SHP77 (cell line): ENCODE measurements around the gene MAGI2.

ENCODE experiments used
- DNase-seq, 2 experiments: peaks; one replicate each; lab custom pipeline; 2025; lab: John Stamatoyannopoulos, UW

Gene MAGI2

DNA sequence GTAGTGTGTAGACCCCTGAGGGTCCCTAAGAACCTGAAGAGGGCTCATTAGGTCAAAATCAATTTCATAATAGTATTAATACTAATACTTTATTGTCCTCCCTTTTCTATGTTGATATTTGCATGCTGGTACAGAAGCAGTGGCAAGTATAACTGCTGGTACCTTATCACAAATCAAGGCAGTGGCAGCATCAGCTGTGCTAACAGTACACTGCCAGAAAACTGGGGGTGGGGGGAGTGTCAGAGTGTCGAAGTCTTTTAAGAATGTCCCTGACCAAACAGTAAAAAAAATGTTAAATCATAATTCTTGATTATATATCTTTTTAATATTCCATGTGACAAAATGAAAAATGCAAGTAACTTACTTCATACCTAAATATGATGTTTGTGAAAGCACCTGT lies 716.9 kb downstream of the MAGI2 start:
- no peak for DNase-seq

DNA sequence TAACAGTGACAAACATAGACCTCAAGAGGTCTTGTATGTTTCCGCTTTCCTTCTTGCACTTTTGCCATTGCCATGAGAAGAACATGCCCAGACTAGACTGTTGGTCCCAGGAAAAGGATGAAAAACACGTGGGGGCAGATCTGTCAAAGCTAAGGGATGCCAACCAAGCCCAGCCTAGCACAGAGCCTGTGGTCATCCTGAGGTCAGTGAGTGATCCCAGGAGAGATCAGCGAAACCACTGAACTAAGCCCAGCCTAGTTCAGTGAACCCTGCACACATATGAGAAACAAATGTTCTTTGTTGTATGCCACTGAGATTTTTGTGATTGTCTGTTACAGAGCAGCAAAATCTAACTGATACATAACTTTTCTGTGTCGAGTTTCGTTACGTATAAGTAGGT lies 718.8 kb downstream of the MAGI2 start:
- DNase-seq: no peak

DNA sequence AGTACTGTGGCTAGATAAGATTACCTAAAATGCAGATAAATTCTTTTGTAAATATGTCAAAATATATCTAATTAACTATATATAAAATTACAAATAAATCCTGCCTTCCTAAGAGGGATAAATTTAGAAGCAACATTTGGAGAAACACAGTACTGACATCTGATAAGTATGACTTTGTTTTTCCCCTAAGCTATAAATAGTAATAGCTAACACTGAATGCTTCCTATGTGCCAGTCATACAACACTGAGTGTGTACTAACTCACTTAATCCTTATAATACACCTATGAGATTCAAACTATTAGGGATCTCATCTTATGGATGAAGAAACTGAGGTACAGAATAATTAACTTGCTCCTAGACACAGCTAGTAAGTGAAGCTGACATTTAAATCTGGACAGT lies 733.4 kb downstream of the MAGI2 start:
- DNase-seq: no peak

DNA sequence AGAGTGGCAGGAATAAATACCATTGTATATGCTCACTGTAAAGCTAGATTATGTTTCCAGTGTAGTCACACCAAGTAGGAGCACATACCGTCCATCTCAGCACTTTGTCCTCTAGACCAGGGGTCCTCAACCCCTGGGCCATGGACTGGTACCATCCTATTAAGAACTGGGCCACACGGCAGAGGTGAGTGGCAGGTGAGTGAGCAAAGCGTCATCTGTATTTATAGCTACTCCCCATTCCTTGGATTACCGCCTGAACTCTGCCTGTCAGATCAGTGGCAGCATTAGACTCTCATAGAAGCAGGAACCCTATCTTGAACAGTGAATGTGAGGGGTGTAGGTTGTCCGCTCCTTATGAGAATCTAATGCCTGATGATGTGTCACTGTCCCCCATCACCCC lies 735.3 kb downstream of the MAGI2 start:
- DNase-seq: no peak

DNA sequence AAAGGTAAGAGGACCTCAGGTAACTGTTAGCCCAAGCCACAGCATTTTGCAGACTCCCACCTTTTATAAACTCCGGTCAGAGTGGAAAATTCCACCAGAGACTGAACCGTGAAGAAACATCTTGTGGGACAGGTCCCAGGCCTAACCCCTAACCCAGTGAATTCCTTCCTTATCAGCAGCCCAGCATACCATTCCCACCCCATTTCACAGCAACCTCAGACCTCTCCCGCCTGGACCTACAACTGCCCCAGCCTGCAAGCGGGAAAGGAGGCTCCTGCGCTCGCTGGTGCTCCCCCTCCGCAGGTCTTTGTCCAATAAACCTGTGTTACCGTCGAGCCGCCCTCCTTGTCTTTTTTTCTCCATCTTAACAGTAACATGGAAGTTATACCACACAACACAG lies 736.6 kb downstream of the MAGI2 start:
- DNase-seq: no peak

DNA sequence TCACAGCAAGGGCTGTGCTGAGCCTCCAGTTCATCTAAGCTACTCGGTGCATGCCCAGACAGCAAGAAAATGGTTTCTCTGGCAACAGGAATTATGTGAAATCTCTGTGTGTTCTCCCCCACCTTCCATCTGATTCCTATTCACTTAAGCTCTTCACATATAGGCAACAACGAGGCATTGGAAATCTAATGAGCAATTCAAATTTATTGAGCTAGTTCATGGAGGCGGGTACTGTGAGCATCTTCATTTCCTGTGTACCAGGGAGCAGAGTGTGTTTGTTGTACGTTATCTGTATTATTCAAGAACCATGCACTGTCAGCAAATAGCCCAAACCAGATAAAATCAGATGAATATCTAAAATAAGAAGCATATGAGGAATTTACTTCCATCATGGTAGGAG lies 739.1 kb downstream of the MAGI2 start:
- no peak for DNase-seq

DNA sequence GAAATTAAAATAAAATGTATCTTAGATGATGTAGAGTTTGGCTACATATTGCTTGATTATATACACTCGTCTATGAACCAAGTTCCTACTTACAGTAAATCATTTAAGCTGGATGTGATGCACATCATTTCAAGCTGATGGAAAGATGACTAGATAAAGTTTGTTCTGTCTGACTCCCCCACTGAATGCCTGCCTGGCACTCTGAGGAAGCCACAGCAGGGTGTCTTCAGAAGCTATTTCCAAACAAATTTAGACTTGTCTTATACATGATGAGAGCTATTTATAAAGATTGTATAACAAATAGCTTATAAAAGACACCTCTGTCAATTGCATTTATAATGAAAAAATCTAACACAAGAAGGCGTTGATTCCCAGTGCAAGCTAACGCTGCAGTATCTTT lies 741.4 kb downstream of the MAGI2 start:
- no peak for DNase-seq

DNA sequence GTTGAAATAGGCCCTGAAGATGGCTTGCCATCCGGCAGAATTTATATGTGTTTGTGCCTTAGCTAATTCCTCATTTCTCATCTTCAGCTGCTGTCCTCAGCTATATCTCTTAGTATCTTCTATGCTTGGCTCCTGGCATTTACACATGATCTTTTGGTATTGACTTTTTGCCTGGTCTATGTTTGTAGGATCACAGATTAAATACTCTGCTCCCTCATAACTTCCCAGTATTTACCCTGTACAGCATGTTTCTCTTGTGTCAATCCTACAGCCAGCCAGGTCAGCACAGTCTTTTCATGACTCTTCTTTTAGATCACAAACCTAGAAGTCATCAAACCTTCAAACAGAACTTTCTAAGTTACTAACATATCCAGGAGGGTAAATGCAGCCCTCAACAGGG lies 743.8 kb downstream of the MAGI2 start:
- DNase-seq: no peak

DNA sequence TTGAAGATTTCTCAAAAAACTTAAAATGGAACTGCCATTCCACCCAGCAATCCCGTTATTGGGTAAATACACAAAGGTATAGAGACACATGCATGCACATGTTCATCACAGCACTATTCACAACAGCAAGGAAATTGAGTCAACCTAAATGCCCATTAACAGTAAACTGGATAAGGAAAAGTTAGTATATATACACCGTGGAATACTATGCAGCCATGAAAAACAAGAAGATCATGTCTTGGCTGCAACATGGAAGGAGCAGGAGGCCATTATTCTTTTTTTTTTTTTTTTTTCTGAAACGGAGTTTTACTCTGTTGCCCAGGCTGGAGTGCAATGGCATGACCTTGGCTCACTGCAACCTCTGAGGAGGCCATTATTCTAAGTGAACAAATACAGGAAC lies 749.0 kb downstream of the MAGI2 start:
- no peak for DNase-seq

DNA sequence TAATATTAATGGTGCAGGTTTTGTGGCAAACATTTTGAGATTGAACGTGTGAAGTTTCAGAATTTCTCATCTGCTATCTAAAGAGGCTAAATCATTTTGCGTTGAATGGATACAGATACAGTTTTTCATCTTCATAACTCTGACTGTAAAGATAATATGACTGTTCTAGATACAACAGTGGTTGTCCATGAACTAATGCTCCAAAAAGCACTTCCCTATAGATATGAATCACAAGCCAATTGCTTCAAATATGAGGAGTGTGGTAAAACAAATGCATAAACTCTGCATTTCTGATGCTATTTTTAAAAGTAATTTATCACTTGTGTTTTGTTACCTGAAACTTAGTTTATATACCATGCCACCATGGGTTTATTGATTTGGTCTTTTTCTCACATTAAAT lies 750.1 kb downstream of the MAGI2 start:
- no peak for DNase-seq

DNA sequence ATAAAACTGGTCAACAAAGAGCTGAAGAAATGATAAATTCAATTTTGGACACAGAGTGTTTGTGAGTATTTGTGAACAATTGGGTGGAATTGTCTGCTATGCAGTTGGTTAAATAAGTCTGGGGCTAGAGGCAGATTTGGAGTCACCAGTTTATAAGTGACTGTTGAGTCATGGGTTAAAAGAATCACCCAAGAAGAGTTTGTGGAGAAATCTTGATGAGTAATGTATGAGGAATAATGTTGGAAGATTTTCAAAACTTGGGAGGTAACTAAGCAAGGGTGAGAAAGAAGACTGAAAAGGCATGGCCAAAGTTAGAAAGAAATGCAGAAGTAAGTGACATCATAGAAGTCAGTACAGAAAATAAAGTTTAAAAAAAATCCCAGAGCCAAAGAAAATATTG lies 750.7 kb downstream of the MAGI2 start:
- DNase-seq: no peak

DNA sequence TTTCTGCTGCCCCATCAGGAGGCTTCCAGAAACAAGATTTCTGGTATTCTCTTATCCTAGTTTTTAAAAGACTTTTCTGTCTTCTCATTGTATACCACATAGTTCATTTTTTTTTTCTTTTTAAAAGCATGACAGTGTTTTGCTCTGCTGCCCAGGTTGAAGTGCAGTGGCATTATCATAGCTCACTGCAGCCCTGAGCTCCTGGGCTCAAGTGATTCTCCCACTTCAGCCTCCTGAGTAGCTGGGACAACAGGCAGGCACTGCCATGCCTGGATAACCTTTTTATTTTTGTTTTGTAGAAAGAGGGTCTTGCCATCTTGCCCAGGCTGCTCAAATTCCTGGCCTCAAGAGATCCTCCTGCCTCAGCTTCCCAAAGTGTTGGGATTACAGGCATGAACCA lies 757.6 kb downstream of the MAGI2 start:
- DNase-seq: no peak

DNA sequence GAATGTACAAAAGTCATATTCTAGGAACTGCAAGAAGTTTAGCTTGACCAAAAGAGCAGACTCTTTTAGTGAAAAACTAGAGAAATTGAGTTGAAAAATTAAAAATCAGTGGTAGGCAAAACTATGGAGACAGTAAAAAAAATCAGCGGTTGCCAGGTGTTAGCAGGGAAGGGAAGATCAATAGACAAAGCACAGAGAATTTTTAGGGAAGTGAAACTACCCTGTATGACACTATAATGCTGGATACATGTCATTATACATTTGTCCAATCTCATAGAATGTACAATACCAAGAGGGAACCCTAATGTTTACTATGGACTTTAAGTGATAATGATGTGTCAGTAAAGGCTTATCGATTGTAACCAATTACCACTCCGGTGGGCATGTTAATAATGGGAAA lies 761.9 kb downstream of the MAGI2 start:
- DNase-seq: no peak

DNA sequence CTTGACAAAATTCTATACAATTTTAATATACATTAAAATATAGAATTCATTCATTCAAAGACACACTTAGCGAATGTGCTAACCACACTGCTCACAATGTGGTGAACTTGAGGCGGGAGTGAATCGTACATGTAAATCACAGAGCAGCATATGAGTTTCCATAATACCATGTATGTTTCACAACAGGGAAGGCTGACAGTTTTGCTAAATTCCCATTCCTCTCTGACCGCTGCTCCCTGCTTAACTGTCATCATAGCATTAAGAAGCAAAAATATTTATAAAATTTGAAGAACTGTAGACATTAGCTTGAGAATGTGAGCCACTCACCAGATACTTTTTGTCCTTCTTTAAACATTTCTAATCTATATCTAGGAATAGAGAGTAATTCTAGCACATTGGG lies 763.3 kb downstream of the MAGI2 start:
- DNase-seq: no peak

DNA sequence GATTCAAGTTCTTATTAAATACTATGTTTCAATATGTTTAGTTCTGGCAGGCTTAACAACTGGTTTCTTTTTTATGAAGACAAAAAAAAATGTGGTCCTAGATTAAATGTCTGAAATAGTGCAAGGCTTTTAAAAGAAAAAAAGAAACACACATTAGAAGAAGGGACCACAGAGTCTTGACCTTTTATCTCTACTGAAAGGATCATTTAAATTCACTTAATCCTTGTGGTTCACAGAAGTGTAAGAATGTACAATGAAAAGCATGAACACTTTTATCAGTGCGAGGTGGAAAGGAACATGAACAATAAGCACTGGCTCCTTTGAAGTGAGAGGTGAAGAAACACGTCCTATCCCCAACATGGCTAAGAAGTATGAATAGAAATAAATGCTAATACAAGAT lies 765.1 kb downstream of the MAGI2 start:
- DNase-seq: no peak

DNA sequence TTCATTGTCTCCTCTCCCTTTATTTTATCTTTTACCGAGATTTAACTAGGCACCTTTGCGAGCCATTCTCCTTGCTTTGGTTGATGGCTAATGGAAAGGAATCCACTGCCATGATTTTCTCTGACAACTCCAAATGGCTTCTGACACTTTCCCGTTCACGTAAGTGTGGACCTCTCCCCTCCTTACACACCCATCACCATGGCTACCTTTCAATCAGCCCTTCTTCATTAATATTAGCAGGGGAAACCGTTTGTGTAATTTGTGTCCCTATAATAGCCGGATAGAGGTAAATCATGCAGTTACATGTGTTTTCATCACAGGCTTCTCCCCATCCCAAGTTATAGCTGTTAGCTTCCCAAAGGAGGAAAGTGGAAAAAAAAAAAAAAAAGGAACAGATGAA lies 767.3 kb downstream of the MAGI2 start:
- no peak for DNase-seq

DNA sequence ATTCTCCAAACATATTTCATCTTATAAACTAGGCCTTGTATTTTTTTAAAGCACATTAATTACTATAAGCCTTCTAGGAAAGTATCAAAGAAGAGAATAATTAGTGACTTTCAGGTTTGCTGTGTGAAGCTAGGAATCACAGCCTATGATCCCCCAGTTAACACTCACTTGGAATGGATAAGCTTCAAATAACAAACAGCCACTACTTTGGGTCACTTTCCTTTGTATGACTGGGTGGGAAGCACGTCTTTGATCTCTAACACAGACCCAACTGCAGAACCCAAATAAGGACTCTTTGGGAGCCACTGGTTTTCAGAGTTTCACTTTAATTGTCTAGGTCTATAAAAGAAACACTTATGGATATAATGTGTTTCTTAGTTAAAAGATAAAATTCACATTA lies 769.3 kb downstream of the MAGI2 start:
- no peak for DNase-seq

DNA sequence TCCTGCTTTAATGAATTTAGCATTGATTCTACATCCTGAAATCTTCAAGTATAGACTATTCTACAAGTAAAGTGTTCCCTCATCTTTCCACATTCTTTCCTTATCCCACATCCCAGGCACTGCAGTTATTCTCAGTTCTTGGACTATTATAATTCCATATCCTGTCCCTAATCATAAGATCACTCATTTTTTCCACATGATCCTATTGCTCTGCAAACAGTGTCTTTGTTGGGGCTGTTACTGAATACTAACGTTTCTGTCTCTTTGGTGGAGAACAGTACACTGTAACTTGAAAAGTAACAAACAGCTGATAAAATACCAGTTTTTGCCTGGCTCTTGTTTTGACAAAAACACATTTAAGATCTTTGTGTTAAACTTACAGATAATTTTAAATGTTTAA lies 769.9 kb downstream of the MAGI2 start:
- DNase-seq: no peak

DNA sequence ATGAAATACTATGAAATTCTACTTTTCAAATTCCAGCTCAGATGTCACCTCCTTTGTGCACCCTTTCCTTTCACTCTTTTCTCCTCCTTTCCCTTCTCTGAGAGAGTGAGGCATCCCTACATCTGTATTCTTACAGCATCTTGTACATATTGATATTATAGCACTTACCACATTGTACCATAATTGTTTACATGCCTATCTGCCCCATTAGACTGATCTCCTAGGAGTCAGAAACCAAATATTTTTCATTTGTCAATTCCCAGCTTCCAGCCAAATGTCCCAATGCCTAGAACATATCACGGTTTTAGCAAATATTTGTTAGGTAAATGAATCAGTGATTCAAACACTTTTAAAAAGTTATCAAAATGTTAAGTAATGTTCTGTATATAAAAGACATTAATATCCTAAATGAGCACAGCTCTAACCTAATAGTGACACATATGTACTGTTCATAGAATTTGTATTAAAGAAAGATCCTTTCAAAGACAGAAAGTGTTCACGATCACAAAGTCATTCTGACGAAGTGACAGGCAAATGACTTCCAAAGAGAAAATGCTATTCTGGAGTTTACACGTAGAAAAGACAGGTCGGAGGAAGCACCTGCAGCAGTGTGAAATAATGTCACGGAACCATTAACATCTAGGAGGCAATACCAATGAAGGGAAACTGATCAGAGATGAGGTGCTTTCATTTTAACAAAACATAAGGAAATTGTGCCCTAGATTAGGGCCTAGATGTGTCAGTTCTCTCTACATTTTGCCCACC lies 774.2 kb downstream of the MAGI2 start:
- no peak for DNase-seq

DNA sequence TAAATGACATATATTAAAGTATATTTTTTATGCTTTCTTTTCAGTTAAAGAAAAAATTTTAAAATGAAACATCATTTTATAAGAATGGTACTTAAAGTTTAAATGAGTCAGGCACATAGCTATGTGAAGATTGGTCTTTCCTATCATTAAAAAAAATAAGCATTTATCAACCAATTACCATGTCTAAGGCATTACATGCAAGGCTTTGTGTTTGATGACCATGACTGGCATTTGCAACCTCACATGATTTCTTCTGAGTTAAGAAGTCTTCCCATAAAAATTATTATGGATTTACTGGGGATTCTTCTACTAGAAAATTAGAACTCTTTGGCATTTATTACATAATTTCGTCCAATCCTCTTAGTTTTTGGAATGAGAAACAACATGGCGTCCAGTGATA lies 776.1 kb downstream of the MAGI2 start:
- no peak for DNase-seq

DNA sequence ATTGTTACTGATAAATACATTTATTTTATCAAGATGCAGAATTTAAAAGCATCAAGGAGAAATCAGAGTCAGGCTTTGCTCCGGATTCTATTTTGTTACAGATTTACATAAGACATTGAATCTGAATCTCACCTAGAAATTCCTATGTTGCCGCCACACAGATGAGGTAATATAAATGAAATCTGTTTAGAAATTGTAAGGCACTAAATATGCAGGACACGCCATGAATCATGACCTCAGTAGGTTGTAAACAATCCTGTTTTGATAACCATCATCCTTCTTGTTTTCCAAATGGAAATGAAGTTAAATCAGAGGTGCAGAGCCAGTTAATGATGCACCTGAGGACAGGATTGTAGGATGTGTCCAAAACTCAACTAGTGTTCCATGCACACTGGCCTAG lies 778.0 kb downstream of the MAGI2 start:
- no peak for DNase-seq

DNA sequence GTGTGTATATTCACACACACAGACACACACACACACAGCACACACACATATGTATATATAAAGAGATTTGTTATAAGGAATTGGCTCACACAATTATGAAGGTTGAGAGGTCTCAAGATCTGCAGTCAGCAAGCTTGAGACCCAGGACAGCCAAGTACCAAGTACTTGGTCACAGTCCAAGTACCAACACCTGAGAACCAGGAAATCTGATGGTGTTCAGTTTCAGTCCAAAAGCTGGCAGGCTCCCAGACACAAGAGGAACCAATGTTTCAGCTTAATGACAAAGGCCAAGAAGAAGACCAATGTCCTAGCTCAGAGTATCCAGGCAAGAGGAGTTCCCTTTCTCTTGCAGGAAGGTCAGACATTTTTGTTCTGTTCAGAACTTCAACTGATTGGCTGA lies 780.2 kb downstream of the MAGI2 start:
- DNase-seq: no peak

DNA sequence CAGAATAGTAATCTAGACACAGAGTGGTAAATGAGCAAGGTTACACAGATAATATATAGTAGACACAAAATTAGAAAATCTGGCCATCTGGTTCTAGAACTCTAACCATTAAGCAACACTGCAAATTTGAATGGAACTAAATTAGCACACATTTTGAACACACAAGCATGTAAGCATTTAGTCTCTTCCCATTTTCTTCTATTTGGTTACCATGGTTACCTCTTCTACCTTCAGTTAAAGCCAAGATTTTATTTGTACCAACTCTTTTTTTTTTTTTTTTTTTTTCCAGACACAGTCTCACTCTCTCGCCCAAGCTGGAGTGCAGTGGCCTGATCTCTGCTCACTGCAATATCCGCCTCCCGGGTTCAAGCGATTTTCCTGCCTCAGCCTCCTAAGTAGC lies 790.5 kb downstream of the MAGI2 start:
- DNase-seq: no peak

DNA sequence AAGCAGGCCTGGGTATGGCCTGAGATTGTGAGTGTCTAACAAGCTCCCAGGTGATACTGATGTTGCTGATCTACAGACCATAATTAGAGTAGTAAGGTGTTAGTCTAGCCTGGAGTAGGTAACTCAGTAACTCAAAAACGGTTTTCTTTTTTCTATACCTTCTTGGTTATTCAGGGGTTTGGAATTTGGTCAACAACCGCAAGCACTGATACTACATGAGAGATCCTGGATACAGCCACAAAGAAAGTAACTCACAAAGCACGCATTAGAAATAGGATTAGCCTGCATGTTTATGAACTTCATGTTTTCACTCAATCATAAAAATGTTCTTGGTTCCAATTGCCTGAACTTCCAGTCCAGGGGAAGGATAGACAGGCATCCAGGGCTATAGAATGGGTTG lies 803.5 kb downstream of the MAGI2 start:
- no peak for DNase-seq

DNA sequence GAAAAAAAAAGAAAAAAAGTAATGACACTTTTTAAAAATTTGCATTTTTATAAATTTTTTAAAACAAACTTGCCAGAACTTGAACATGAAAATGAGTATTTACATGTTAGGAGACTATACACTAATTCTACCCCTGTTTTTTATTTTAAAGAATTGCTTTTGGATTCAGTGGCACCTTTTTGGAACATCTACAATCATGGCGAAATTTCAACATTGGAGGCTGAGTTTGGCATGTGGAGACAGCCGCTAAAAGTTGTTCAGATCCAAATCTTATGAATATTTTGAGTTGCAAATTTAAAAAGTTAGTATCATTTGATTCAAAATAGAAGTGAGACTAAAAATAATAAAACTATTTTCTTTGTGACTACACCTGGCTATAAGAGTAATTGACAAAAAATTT lies 804.2 kb downstream of the MAGI2 start:
- DNase-seq: no peak
